ENCODE results near the gene SET.
A peak's percentile ranks its signal among the peaks of the same experiment; 100 is the strongest.

The SET gene

DNA sequence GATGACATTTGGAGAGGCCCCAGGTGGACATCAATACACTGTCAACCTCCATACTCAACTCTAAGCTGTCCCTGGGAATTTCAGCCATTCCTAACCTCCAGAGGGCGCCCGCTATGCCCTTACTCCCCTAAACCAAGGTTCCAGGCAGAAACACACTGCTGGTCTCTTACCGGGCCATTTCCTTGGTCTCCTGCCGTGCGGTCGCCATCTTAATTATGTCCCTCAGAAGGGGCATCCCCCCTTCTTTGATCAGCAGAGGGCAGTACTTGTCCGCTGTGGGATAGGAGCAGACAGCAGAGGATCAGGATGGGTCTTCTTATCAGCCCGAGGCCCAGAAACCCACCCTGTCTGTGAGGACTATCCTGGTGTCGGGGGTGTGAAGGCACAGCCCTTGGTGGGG, 44.2 kb downstream of the SET start:
- H3K27ac ChIP-seq (replicated peaks), result peak overlapping the region; percentile 34
- peak; percentile 76 to 91 for DNase-seq (ENCODE audit: low read depth in 1 of 2, low spot score in 1 of 2)
- H3K27me3 ChIP-seq (ENCODE audit: insufficient read depth, poor library complexity, severe bottlenecking), result no peaks in the 10 kb centered on the region
- TF ChIP-seq, protein P1, sequence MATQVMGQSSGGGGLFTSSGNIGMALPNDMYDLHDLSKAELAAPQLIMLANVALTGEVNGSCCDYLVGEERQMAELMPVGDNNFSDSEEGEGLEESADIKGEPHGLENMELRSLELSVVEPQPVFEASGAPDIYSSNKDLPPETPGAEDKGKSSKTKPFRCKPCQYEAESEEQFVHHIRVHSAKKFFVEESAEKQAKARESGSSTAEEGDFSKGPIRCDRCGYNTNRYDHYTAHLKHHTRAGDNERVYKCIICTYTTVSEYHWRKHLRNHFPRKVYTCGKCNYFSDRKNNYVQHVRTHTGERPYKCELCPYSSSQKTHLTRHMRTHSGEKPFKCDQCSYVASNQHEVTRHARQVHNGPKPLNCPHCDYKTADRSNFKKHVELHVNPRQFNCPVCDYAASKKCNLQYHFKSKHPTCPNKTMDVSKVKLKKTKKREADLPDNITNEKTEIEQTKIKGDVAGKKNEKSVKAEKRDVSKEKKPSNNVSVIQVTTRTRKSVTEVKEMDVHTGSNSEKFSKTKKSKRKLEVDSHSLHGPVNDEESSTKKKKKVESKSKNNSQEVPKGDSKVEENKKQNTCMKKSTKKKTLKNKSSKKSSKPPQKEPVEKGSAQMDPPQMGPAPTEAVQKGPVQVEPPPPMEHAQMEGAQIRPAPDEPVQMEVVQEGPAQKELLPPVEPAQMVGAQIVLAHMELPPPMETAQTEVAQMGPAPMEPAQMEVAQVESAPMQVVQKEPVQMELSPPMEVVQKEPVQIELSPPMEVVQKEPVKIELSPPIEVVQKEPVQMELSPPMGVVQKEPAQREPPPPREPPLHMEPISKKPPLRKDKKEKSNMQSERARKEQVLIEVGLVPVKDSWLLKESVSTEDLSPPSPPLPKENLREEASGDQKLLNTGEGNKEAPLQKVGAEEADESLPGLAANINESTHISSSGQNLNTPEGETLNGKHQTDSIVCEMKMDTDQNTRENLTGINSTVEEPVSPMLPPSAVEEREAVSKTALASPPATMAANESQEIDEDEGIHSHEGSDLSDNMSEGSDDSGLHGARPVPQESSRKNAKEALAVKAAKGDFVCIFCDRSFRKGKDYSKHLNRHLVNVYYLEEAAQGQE (IDR thresholded peaks at IDR 0.05; ENCODE audit: insufficient replicate concordance, low read depth), result no peak
- TF ChIP-seq, protein P2, sequence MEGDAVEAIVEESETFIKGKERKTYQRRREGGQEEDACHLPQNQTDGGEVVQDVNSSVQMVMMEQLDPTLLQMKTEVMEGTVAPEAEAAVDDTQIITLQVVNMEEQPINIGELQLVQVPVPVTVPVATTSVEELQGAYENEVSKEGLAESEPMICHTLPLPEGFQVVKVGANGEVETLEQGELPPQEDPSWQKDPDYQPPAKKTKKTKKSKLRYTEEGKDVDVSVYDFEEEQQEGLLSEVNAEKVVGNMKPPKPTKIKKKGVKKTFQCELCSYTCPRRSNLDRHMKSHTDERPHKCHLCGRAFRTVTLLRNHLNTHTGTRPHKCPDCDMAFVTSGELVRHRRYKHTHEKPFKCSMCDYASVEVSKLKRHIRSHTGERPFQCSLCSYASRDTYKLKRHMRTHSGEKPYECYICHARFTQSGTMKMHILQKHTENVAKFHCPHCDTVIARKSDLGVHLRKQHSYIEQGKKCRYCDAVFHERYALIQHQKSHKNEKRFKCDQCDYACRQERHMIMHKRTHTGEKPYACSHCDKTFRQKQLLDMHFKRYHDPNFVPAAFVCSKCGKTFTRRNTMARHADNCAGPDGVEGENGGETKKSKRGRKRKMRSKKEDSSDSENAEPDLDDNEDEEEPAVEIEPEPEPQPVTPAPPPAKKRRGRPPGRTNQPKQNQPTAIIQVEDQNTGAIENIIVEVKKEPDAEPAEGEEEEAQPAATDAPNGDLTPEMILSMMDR (IDR thresholded peaks at IDR 0.05; ENCODE audit: insufficient read depth, low read length), result peak; percentile 45
- 0 out of 2 replicates have a peak, but pooled peaks have one; percentile 15 for TF ChIP-seq POLR2AphosphoS5 (IDR thresholded peaks at IDR 0.05; ENCODE audit: low read depth)
- no peak overlapping the region for H3K4me3 ChIP-seq (replicated peaks; ENCODE audit: insufficient read depth, low read length)

DNA sequence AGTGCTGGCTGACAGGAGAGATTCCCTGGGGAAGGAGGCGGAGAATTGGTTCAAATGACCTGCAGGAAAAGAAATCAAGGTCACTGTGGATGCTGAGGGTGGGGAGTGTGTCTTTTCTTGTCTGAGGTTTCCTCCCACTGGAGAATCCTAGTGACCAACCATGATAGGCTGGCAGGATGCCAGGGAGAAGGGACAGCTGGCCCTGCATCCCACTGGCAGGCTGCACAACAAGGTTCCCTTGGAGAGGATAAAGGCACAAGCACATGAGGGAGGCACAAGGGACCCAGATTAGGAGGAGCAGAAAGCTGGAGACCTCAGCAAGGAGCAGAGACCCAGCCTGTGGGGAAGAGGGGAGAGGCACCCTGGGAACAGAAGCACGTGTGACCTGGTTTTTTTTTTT, 46.4 kb downstream of the SET start:
- H3K27me3 ChIP-seq (ENCODE audit: insufficient read depth, poor library complexity, severe bottlenecking), result no peaks in the 10 kb centered on the region
- no peak overlapping the region for H3K27ac ChIP-seq (replicated peaks)
- no peak for DNase-seq (ENCODE audit: low read depth in 1 of 2, low spot score in 1 of 2)
- TF ChIP-seq SPI1 (IDR thresholded peaks at IDR 0.05; ENCODE audit: borderline replicate concordance, low read depth) (no peak), POLR2AphosphoS5 (IDR thresholded peaks at IDR 0.05; ENCODE audit: low read depth) (no peak), GABPA (IDR thresholded peaks at IDR 0.05; ENCODE audit: low read depth) (no peak)
- TF ChIP-seq, protein P2 (IDR thresholded peaks at IDR 0.05; ENCODE audit: insufficient read depth, low read length), result no peak
- TF ChIP-seq, protein P1 (IDR thresholded peaks at IDR 0.05; ENCODE audit: insufficient replicate concordance, low read depth), result no peak
- no peak overlapping the region for H3K4me3 ChIP-seq (replicated peaks; ENCODE audit: insufficient read depth, low read length)

DNA sequence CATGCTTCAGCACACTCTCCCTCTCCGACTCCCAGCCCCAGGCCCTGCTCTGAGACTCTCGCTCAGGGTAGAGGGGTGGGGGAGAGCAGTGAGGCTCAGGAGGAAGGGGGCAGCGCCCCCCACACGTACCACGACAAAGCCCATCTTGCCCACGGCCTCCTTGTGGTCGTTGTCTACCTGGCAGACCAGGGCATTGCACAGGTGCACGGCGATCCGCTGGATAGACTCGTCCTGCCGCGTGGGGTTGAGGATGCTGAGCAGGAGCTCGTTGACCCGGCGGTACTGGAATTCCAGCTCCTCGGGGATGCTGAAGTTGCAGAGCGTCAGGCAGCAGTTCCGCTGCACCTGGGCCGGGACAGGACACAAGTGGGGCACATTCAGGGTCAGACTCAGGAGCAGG, 53.4 kb downstream of the SET start:
- Histone ChIP-seq H3K27ac (replicated peaks) (no peak overlapping the region), H3K4me3 (replicated peaks; ENCODE audit: insufficient read depth, low read length) (no peak overlapping the region), H3K27me3 (ENCODE audit: insufficient read depth, poor library complexity, severe bottlenecking) (no peaks in the 10 kb centered on the region)
- TF ChIP-seq GABPA (IDR thresholded peaks at IDR 0.05; ENCODE audit: low read depth), result no peak
- no peak for DNase-seq (ENCODE audit: low read depth in 1 of 2, low spot score in 1 of 2)

DNA sequence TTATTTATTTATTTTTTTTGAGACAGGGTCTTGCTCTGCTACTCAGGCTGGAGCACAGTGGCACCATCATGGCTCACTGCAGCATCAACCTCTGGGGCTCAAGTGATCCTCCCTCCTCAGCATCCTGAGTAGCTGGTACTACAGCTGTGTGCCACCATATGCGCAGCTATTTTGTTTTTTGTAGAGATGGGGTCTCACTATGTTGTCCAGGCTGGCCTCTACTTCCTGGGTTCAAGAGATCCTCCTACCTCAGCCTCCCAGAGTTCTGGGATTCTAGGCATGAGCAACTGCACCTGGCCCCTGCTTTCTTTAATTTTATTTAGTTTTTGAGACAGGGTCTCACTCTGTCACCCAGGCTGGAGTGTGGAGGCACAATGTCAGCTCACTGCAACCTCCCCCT, 54.4 kb downstream of the SET start:
- no peak overlapping the region for H3K27ac ChIP-seq (replicated peaks)

More for the DNA sequence above, 54.4 kb downstream of the SET start:
- Histone ChIP-seq H3K4me3 (replicated peaks; ENCODE audit: insufficient read depth, low read length) (no peak overlapping the region), H3K27me3 (ENCODE audit: insufficient read depth, poor library complexity, severe bottlenecking) (no peaks in the 10 kb centered on the region)
- DNase-seq (ENCODE audit: low read depth in 1 of 2, low spot score in 1 of 2), result no peak
- TF ChIP-seq SPI1 (IDR thresholded peaks at IDR 0.05; ENCODE audit: borderline replicate concordance, low read depth) (no peak), POLR2AphosphoS5 (IDR thresholded peaks at IDR 0.05; ENCODE audit: low read depth) (no peak), GABPA (IDR thresholded peaks at IDR 0.05; ENCODE audit: low read depth) (no peak)
- TF ChIP-seq, protein P1 (IDR thresholded peaks at IDR 0.05; ENCODE audit: insufficient replicate concordance, low read depth), result no peak
- TF ChIP-seq, protein P2 (IDR thresholded peaks at IDR 0.05; ENCODE audit: insufficient read depth, low read length), result no peak

All from HL-60 (cell line).